GM23338 (cell line): ENCODE measurements around the gene ZNF555. TPM values are rescaled to one million over a fixed set of nuclear protein-coding genes. Genes with fewer than 3 reads are reported as not detected.

Experiments
- ATAC-seq: fragments of 200-7000 bp; cut with Tn5 transposase; 3 replicates; pipeline ENCODE4 v1.9.1; 2020
- DNase-seq: peaks from one replicate; pipeline ENCODE4 v3.0.0-alpha.2; 2015; ENCODE audit warnings: low spot score
- H2AFZ ChIP-seq: fragments of 200-600 bp; sonication (generic); 2 replicates; pipeline ENCODE4 v1.8.0; 2016; ENCODE audit warnings: antibody characterized with exemption, mild to moderate bottlenecking, moderate library complexity
- H3F3A ChIP-seq: fragments of 200-600 bp; sonication (generic); replicated peaks from 2 replicates; pipeline ENCODE4 v1.8.0; 2017; ENCODE audit warnings: antibody characterized with exemption, mixed run types, low read depth
- H3K27ac ChIP-seq: fragments of 200-600 bp; sonication (generic); 2 replicates; pipeline ENCODE4 v1.6.1; 2016; ENCODE audit warnings: low read depth
- H3K27me3 ChIP-seq: fragments of 200-600 bp; sonication (generic); 2 replicates; pipeline ENCODE4 v1.8.0; 2016; ENCODE audit warnings: mild to moderate bottlenecking, mixed run types, moderate library complexity; ENCODE audit not compliant: insufficient read depth
- H3K36me3 ChIP-seq: fragments of 200-600 bp; sonication (generic); 2 replicates; pipeline ENCODE4 v1.8.0; 2016; ENCODE audit warnings: mild to moderate bottlenecking; ENCODE audit not compliant: insufficient read depth
- H3K4me1 ChIP-seq: fragments of 200-600 bp; sonication (generic); 2 replicates; pipeline ENCODE4 v1.8.0; 2016; ENCODE audit warnings: mild to moderate bottlenecking, moderate library complexity; ENCODE audit not compliant: insufficient read depth
- H3K4me2 ChIP-seq: fragments of 200-600 bp; sonication (generic); 2 replicates; pipeline ENCODE4 v1.7.1; 2017; ENCODE audit warnings: mixed run types
- H3K4me3 ChIP-seq: fragments of 200-600 bp; sonication (generic); 2 replicates; pipeline ENCODE4 v1.6.1; 2016; ENCODE audit warnings: mixed run types
- H3K79me2 ChIP-seq: fragments of 200-600 bp; sonication (generic); replicated peaks from 2 replicates; pipeline ENCODE4 v1.8.0; 2017; ENCODE audit warnings: mild to moderate bottlenecking; ENCODE audit not compliant: insufficient read depth
- H3K9me2 ChIP-seq: fragments of 200-600 bp; sonication (generic); 2 replicates; pipeline ENCODE4 v1.8.0; 2017; ENCODE audit not compliant: insufficient read depth
- H4K20me1 ChIP-seq: fragments of 200-600 bp; sonication (generic); replicated peaks from 2 replicates; pipeline ENCODE4 v1.8.0; 2017; ENCODE audit warnings: mild to moderate bottlenecking; ENCODE audit not compliant: insufficient read depth
- H3K27ac Mint-ChIP-seq: 2 replicates; pipeline ENCODE4 v1.8.0; 2020; ENCODE audit warnings: inconsistent platforms, mild to moderate bottlenecking, moderate library complexity, mixed read lengths
- H3K27me3 Mint-ChIP-seq: 3 replicates; pipeline ENCODE4 v1.8.0; 2022; ENCODE audit warnings: low read depth, mild to moderate bottlenecking, moderate library complexity, mixed read lengths, inconsistent platforms; ENCODE audit not compliant: insufficient read depth, poor library complexity
- H3K36me3 Mint-ChIP-seq: 3 replicates; pipeline ENCODE4 v1.8.0; 2021; ENCODE audit warnings: low read depth, mild to moderate bottlenecking, inconsistent platforms, moderate library complexity, mixed read lengths
- H3K4me1 Mint-ChIP-seq: 3 replicates; pipeline ENCODE4 v1.8.0; 2020; ENCODE audit warnings: mild to moderate bottlenecking, inconsistent platforms, mixed read lengths
- H3K4me3 Mint-ChIP-seq: 3 replicates; pipeline ENCODE4 v1.8.0; 2021; ENCODE audit warnings: moderate library complexity, mild to moderate bottlenecking, inconsistent platforms, mixed read lengths
- H3K9me3 Mint-ChIP-seq: 3 replicates; pipeline ENCODE4 v1.8.0; 2020; ENCODE audit warnings: moderate library complexity, mild to moderate bottlenecking, inconsistent platforms, mixed read lengths
- CREB1 ChIP-seq: fragments of 250-450 bp; sonication (Bioruptor Pico); IDR thresholded peaks from 2 replicates; pipeline ENCODE4 v1.5.0; 2020; ENCODE audit warnings: low read depth, mild to moderate bottlenecking, moderate library complexity
- EZH2 ChIP-seq: fragments of 200-600 bp; sonication (generic); IDR thresholded peaks from one replicate; pipeline ENCODE4 v1.8.0; 2017; ENCODE audit warnings: antibody characterized with exemption, mild to moderate bottlenecking, low read depth; ENCODE audit not compliant: unreplicated experiment
- JUNB ChIP-seq: IDR thresholded peaks from one replicate; pipeline ENCODE4 v1.6.1; 2016; ENCODE audit warnings: antibody characterized with exemption; ENCODE audit not compliant: unreplicated experiment
- NANOG ChIP-seq: IDR thresholded peaks from 2 replicates; pipeline ENCODE4 v1.6.1; 2016; ENCODE audit warnings: antibody characterized with exemption, borderline replicate concordance
- POLR2AphosphoS5 ChIP-seq: IDR thresholded peaks from 2 replicates; pipeline ENCODE4 v1.6.1; 2016; ENCODE audit warnings: antibody characterized with exemption, low read depth
- STAT1 ChIP-seq: IDR thresholded peaks from one replicate; pipeline ENCODE4 v1.6.1; 2016; ENCODE audit warnings: antibody characterized with exemption; ENCODE audit not compliant: unreplicated experiment
- ZNF114 ChIP-seq: fragments of 250-450 bp; sonication (Bioruptor Pico); IDR thresholded peaks from 2 replicates; pipeline ENCODE4 v1.5.0; 2020; ENCODE audit warnings: mild to moderate bottlenecking, moderate library complexity
- ZNF331 ChIP-seq: fragments of 250-450 bp; sonication (Bioruptor Pico); IDR thresholded peaks from 2 replicates; pipeline ENCODE4 v1.5.0; 2020; ENCODE audit warnings: low read depth, mild to moderate bottlenecking, moderate library complexity
- polyA plus RNA-seq: library from polyadenylated mRNA; unstranded; fragments of >200 nt; fragmentation: Nextera tagmentation; extraction: Ambion mirVana; gene quantifications from 2 replicates; pipeline ENCODE4 v1.2.1, GENCODE V29; 2016
- total RNA-seq: library from RNA; depleted of rRNA; stranded (reverse); fragments of >200 nt; shearing (Covaris generic); gene quantifications from 2 replicates; pipeline ENCODE4 v1.2.3, GENCODE V29; 2014
- TF ChIP-seq, protein P1 (sequence below): IDR thresholded peaks from one replicate; pipeline ENCODE4 v1.6.1; 2018; ENCODE audit warnings: antibody characterized with exemption; ENCODE audit not compliant: unreplicated experiment
- TF ChIP-seq, protein P2 (sequence below), 2 experiments: fragments of 200-600 bp in 1 of 2; sonication (generic) in 1 of 2; conservative IDR thresholded peaks; 2 replicates each; pipeline versions ENCODE4 v1.5.1 to v1.6.1; 2016 to 2017; ENCODE audit warnings: antibody characterized with exemption in 2 of 2, low read depth in 2 of 2, mild to moderate bottlenecking in 2 of 2, moderate library complexity in 1 of 2
- TF ChIP-seq, protein P3 (sequence below): IDR thresholded peaks from 2 replicates; pipeline ENCODE4 v1.6.1; 2016; ENCODE audit warnings: antibody characterized with exemption

The ZNF555 gene
- total and polyA plus RNA-seq, 2 experiments from 2014 or later = 3.5 to 7.5 TPM

DNA sequence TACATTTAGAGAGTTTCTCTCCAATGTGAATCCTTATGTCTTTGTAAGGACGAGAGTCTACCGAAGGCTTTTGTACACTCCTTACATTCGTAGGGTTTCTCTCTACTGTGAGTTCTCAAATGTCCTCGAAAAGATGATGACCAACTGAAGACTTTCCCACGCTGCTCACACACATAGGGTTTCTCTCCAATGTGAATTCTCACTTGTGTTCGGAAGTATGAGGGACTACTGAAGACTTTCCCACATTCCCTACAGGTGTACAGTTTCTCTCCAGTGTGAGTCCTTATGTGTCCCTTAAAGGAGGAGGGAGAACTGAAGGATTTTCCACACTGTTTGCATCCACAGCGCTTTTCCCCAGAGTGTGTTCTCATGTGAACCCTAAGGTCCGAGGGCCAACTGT lies 55.4 kb downstream of the ZNF555 start (continued):
- TF ChIP-seq ZNF331 (no peak), NANOG (no peak), JUNB (no peak)

DNA sequence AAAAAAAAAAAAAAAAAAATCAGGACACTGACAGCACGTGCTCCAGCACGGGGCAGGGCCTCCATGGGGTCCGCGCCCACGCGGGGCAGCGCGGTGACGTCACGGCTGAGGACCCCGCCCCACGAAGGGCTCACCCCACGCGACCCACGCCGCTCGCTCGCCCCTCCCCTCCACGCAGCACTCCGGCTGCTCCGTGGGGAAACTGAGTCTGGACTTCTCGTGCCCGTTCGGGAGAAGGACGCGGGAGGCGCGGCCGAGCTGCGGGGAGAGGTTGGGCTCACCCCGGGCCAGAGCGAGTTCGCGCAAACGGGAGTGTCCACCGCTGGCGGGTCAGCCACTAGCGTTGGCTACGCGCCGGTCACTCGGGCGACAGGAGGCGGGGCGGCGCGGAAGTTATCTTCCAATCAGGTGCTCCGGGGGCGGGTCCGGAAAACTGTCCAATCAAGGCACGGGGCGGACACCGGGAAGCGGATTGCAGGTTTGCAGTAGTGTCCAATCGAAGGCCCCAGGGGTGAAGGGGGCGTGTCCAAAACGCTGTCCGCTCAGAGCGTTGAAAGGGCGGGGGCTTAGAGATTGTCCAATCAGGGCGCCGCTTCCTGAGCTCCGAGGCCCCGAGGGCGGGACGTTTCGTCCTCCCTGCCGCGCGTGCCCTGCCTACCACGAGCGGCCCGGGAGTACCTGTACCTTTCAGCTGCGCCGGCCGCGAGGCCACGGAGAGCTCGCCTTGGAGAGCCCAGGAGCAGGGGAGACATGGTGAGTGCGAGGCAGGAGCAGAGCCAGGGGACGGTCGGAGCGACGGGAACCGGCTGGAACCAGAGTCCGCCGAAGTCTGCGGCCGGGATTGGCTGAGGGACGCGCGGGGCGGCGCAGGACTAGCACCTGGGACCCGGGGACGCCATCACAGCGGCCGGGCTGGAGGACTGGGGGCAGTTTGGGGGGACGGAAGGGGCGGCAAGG lies 59.3 kb downstream of the ZNF555 start, which contains the start of gene ZNF57:
ZNF57 (plus strand) TSS at position 633 of the 957 bp plus-strand sequence; CDS start at position 751, 118 bp downstream.
- Histone ChIP-seq H3K4me3 (peak within 1 kb of the TSS; percentile 78), H3K36me3 (no peaks in the 10 kb centered on the region), H3K4me1 (no peaks in the 10 kb centered on the region), H4K20me1 (no peaks in the 10 kb centered on the region; the same call in none of the 2 replicates), H3K27me3 (no peaks in the 10 kb centered on the region), H3K79me2 (peaks cover 43% of the 10 kb centered on the region), H3K9me2 (no peaks in the 10 kb centered on the region), H2AFZ (no peak within 1 kb of the TSS), H3K4me2 (peak within 1 kb of the TSS; percentile 80), H3K27ac (no peak within 1 kb of the TSS), H3F3A (no peaks in the 10 kb centered on the region)
- peak within 1 kb of the TSS; percentile 37; the same call in 2 of the 3 replicates for H3K4me3 Mint-ChIP-seq
- H3K4me1 Mint-ChIP-seq = no peaks in the 10 kb centered on the region
- H3K27me3 Mint-ChIP-seq = peaks cover 2% of the 10 kb centered on the region
- H3K36me3 Mint-ChIP-seq = peaks cover 30% of the 10 kb centered on the region
- H3K27ac Mint-ChIP-seq = no peak within 1 kb of the TSS
- ATAC-seq = peak; percentile 42
- peaks cover 77% of the 10 kb centered on the region for H3K9me3 Mint-ChIP-seq
- TF ChIP-seq STAT1 (no peak), ZNF114 (CRISPR knock-in tag) (no peak), POLR2AphosphoS5 (peak; percentile 73), CREB1 (CRISPR knock-in tag) (no peak)
- TF ChIP-seq, protein P1, sequence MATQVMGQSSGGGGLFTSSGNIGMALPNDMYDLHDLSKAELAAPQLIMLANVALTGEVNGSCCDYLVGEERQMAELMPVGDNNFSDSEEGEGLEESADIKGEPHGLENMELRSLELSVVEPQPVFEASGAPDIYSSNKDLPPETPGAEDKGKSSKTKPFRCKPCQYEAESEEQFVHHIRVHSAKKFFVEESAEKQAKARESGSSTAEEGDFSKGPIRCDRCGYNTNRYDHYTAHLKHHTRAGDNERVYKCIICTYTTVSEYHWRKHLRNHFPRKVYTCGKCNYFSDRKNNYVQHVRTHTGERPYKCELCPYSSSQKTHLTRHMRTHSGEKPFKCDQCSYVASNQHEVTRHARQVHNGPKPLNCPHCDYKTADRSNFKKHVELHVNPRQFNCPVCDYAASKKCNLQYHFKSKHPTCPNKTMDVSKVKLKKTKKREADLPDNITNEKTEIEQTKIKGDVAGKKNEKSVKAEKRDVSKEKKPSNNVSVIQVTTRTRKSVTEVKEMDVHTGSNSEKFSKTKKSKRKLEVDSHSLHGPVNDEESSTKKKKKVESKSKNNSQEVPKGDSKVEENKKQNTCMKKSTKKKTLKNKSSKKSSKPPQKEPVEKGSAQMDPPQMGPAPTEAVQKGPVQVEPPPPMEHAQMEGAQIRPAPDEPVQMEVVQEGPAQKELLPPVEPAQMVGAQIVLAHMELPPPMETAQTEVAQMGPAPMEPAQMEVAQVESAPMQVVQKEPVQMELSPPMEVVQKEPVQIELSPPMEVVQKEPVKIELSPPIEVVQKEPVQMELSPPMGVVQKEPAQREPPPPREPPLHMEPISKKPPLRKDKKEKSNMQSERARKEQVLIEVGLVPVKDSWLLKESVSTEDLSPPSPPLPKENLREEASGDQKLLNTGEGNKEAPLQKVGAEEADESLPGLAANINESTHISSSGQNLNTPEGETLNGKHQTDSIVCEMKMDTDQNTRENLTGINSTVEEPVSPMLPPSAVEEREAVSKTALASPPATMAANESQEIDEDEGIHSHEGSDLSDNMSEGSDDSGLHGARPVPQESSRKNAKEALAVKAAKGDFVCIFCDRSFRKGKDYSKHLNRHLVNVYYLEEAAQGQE = no peak
- DNase-seq = peak; percentile 100

DNA sequence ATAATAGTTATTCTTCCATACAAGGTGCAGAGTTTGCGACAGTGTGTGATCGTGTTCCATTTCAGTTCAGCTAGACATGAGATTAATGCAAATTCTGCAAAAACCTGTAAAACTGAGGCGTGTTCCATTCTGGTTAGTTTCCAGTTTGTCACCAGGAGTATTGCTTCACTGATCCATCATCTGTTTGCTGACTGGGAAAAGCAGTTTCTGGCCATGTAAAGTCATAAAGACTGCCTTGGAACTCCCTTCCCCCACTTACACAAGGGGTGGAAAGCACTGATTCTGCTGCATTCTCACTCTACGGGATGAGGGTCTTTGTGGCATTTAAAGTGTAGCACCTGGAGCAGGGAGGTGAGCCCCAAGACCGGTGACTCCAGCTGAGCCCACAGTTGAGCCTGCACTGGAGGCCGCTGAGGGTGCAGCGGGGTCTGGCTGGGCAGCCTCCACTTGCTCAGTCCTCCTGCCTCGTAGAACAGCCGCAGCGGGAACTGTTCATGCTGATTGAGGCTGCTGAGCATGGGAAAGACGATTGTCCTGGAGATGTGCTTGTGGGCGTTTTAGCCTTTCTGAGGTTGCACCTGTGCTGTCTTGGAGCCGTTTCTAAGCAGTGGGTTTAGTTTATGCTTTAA lies 61.4 kb downstream of the ZNF555 start:
- Histone ChIP-seq H3K4me1 (no peaks in the 10 kb centered on the region; the same call in 1 of the 2 replicates), H3K27me3 (no peaks in the 10 kb centered on the region), H3K36me3 (no peaks in the 10 kb centered on the region), H3K79me2 (peaks cover 64% of the 10 kb centered on the region), H2AFZ (no peak overlapping the region), H3K9me2 (no peaks in the 10 kb centered on the region), H4K20me1 (peaks cover 13% of the 10 kb centered on the region), H3K4me3 (no peak overlapping the region), H3F3A (no peaks in the 10 kb centered on the region), H3K4me2 (no peak overlapping the region), H3K27ac (no peak overlapping the region)
- Mint-ChIP-seq H3K4me3 (no peak overlapping the region), H3K9me3 (peaks cover 77% of the 10 kb centered on the region), H3K27ac (no peak overlapping the region), H3K27me3 (peaks cover 5% of the 10 kb centered on the region), H3K4me1 (no peaks in the 10 kb centered on the region), H3K36me3 (peaks cover 22% of the 10 kb centered on the region)
- DNase-seq = no peak
- no peak for ATAC-seq
- TF ChIP-seq EZH2 (no peak), POLR2AphosphoS5 (no peak), STAT1 (no peak), ZNF331 (no peak)
- TF ChIP-seq, protein P2, sequence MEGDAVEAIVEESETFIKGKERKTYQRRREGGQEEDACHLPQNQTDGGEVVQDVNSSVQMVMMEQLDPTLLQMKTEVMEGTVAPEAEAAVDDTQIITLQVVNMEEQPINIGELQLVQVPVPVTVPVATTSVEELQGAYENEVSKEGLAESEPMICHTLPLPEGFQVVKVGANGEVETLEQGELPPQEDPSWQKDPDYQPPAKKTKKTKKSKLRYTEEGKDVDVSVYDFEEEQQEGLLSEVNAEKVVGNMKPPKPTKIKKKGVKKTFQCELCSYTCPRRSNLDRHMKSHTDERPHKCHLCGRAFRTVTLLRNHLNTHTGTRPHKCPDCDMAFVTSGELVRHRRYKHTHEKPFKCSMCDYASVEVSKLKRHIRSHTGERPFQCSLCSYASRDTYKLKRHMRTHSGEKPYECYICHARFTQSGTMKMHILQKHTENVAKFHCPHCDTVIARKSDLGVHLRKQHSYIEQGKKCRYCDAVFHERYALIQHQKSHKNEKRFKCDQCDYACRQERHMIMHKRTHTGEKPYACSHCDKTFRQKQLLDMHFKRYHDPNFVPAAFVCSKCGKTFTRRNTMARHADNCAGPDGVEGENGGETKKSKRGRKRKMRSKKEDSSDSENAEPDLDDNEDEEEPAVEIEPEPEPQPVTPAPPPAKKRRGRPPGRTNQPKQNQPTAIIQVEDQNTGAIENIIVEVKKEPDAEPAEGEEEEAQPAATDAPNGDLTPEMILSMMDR (conservative IDR thresholded peaks at IDR 0.05; ENCODE audit: low read depth in 2 of 2) = no peak
- TF ChIP-seq, protein P3, sequence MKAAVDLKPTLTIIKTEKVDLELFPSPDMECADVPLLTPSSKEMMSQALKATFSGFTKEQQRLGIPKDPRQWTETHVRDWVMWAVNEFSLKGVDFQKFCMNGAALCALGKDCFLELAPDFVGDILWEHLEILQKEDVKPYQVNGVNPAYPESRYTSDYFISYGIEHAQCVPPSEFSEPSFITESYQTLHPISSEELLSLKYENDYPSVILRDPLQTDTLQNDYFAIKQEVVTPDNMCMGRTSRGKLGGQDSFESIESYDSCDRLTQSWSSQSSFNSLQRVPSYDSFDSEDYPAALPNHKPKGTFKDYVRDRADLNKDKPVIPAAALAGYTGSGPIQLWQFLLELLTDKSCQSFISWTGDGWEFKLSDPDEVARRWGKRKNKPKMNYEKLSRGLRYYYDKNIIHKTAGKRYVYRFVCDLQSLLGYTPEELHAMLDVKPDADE = no peak
